Measurements from ENCODE around the gene UNC45B.
"Not testable (repeated sequence)": the region's sequence is repeated elsewhere in the genome, so short reads cannot be mapped to it uniquely, and the experiment has no call there.

UNC45B gene

DNA sequence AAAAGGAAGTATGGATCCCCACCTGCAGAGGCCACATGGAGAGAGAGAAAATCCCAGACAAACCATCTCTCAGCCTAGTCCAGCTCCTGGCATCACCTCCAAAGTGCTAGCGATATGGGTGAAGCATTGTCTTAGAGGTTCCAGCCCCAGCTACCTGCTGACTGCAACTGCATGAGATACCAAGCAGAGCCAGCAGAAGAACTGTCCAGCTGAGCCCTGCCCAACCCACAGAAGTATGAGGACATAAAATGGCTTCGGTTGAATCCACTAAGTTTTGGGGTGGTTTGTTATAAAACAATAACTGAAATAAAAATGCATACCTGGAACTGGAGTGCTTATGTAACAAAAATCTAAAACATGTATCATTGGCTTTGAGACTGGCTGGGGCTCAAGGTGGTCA, 74.8 kb downstream of the UNC45B start:
- DNase-seq = no peak

DNA sequence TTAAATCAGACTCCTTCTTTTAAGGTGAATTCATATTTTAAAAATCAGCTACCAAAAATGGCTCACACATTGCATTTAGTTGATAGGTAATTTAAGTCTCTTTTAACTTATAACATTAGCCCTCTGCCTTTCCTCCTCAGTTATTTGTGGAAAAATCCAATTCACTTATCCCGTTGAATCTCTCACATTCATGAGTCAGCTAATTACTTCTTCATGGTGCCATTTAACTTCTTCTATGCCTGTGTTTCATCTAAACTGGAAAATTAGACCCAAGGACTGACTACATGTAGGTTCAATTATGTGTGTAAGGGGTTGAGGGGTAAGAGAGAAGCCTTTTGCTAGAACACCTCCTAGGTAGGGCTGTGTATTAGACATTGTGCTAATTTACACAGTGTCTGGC, 76.8 kb downstream of the UNC45B start:
- DNase-seq = no peak

DNA sequence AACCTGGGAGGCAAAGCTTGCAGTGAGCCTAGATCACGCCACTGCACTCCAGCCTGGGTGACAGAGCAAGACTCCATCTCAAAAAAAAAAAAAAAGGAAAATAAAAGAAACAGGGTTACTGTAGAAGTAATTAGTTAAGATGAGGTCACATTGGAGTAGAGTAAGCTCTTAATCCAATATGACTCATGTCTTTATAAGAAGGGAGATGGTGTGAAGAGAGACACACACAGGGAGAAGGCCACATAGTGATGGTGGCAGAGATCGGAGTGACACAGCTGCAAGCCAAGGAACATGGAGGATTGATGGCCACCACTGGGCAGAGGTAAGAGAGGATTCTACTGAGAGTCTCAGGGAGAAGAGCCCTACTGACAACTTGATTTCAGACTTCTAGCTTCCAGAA, 79.9 kb downstream of the UNC45B start:
- no peak for DNase-seq

DNA sequence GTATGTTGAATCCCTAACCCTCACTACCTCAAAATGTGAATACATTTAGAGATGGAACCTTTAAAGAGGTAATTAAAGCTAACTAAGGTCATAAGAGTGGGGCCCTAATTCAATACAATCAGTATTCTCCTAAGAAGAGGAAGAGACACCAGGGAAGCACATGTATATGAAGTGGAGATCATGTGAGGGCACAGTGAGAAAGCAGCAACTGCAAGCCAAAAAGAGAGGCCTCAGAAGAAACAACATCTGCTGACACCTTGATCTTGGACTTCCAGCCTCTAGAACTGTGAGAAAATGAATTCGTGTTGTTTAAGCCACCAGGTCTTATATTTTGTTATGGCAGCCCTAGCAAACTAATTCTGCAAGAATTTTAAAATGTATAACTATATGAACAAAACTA, 82.0 kb downstream of the UNC45B start:
- no peak for DNase-seq

DNA sequence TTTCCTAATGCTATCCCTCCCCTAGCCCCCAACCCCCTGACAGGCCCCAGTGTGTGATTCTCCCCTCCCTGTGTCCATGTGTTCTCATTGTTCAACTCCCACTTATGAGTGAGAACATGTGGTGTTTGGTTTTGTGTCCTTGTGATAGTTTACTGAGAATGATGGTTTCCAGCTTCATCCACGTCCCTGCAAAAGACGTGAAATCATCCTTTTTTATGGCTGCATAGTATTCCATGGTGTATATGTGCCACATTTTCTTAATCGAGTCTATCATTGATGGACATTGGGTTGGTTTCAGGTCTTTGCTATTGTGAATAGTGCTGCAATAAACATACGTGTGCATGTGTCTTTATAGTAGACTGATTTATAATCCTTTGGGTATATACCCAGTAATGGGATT, 86.7 kb downstream of the UNC45B start:
- DNase-seq = not testable (repeated sequence)

DNA sequence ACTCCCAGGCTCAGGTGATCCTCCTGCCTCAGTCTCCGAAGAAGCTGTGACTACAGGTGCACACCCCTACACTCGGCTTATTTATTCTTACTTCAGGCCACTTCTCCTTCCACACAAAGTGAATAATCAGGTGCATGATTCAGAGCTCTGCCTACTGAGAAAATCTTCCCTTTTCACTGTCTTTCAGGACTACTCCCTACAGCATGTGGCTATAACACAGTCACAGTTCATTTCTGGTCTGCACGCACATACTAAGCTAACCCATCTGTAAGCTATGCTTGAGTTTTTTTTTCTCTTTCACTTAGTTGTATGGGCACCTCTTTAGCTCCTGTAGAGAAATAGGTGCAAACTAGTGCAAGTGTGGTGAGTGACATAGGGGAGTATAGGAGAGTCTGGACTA, 87.7 kb downstream of the UNC45B start:
- no peak for DNase-seq

DNA sequence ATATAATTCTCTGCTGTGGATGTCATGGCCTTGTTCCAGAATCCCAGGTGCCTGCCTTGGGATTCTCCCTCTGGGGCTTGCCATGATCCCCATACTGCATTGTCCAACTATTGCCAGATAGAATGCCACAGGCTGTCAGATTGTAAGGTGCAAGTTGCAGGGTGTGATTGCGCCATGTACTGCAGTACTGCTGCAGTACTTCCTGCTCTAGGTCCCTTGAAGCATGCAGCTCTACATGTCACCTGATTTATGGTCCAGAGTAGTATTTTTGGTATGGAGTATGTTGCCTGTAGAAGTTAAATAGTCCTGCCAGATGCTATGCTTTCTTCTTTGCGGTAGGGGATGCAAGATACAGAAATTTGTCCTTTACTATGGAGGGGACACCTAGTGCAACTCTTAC, 88.3 kb downstream of the UNC45B start:
- no peak for DNase-seq

DNA sequence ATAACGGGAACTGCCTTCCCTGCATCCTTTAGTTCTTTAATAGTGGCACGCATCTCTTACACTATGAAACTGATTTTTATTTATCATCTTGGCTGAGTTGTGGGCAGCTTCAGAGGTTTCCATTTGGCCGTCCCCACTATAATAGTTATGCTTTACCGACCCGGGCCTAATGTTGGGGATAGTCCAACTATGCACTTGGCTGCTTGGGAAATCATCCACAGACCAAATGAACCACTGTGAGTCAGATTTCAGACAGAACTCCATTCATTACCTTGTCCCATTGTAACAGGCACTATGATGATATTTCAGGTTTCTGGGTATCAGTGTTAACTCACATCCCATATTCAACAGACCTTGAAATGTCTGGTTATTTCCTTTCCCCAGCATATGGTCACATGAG, 89.2 kb downstream of the UNC45B start:
- DNase-seq = no peak

DNA sequence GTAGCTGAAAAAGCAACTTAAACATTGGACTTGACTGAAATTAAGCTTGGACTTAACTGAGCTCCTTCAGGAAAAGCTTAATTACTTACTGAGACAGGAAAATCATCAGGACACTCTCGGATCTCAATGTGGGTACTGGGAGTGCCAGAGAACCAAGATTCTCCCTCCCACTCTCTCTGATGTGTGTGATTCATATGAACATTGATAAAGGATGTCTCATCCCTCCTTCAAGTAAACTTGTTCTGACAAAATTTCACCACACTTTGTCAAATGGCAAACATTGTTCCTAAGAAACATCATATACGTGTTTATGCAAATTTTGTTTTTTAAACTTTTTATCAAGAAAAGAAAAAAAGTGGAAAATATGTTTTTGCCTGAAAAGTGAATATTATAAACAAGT, 91.2 kb downstream of the UNC45B start:
- DNase-seq = no peak

Measured in activated effector memory CD4-positive, alpha-beta T cell treated with anti-CD3 and anti-CD28 coated beads, Interleukin-2, amount 50 U/mL, for 16 hours (primary cell).